Gastroesophageal sphincter (tissue), 3 donors: ENCODE data around the gene HERC4.

Source experiments
- CTCF ChIP-seq, 4 experiments: fragments of 200-600 bp in 2 of 4; fragments of 450-650 bp in 2 of 4; sonication (generic) in 1 of 4; IDR thresholded peaks; one replicate each; pipeline ENCODE4 v1.5.1; 2017 to 2019; ENCODE audit warnings: antibody characterized with exemption in 4 of 4, mild to moderate bottlenecking in 2 of 4, moderate library complexity in 2 of 4
- POLR2AphosphoS5 ChIP-seq: sonication (generic); formaldehyde crosslinking; IDR thresholded peaks from one replicate; pipeline ENCODE4 v1.6.1; 2017; ENCODE audit warnings: antibody characterized with exemption

- no peak for TF ChIP-seq POLR2AphosphoS5
- TF ChIP-seq CTCF (IDR thresholded peaks at IDR 0.05): no peak
These were observed 34.2 kb upstream of the HERC4 start, which contains the start of gene MYPN for GRCh38 chr10:68109331-68109730.
